Astrocyte (in vitro differentiated cells and primary cell): Measurements from ENCODE around the gene SLC9A4. TPM values are rescaled to one million over a fixed set of nuclear protein-coding genes. Genes with fewer than 3 reads are reported as not detected.

Source experiments
- DNase-seq: peaks from one replicate; pipeline ENCODE4 v3.0.0-alpha.2; 2010; ENCODE audit warnings: low read depth
- FAIRE-seq: peaks from 2 replicates; lab custom pipeline; 2011; peaks lifted over from hg19 to GRCh38; lab: Jason Lieb, UNC
- H2AFZ ChIP-seq: 2 replicates; pipeline ENCODE4 v1.6.0; 2012; ENCODE audit warnings: low read depth, low read length, inconsistent platforms
- H3K27ac ChIP-seq: 2 replicates; pipeline ENCODE4 v1.5.1; 2011; ENCODE audit warnings: low read depth, low read length, inconsistent platforms
- H3K27me3 ChIP-seq: 2 replicates; pipeline ENCODE4 v1.6.0; 2011; ENCODE audit warnings: low read length, inconsistent platforms; ENCODE audit not compliant: insufficient read depth
- H3K36me3 ChIP-seq: 2 replicates; pipeline ENCODE4 v1.5.1; 2011; ENCODE audit warnings: low read length, inconsistent platforms; ENCODE audit not compliant: insufficient read depth
- H3K4me1 ChIP-seq: 2 replicates; pipeline ENCODE4 v1.5.1; 2011; ENCODE audit warnings: low read length, inconsistent platforms; ENCODE audit not compliant: insufficient read depth
- H3K4me2 ChIP-seq: 2 replicates; pipeline ENCODE4 v1.6.0; 2012; ENCODE audit warnings: low read length, inconsistent platforms
- H3K4me3 ChIP-seq: 2 replicates; pipeline ENCODE4 v1.5.1; 2011; ENCODE audit warnings: low read depth, mild to moderate bottlenecking, low read length, inconsistent platforms; ENCODE audit not compliant: insufficient read depth
- H3K79me2 ChIP-seq: 2 replicates; pipeline ENCODE4 v1.6.0; 2012; ENCODE audit warnings: mild to moderate bottlenecking, low read length, inconsistent platforms; ENCODE audit not compliant: insufficient read depth
- H3K9ac ChIP-seq: 2 replicates; pipeline ENCODE4 v1.6.0; 2012; ENCODE audit warnings: mild to moderate bottlenecking, low read length, inconsistent platforms
- H3K9me3 ChIP-seq: 2 replicates; pipeline ENCODE4 v1.5.1; 2012; ENCODE audit warnings: low read depth, mild to moderate bottlenecking, low read length, inconsistent platforms; ENCODE audit not compliant: insufficient read depth
- H4K20me1 ChIP-seq: 2 replicates; pipeline ENCODE4 v1.6.0; 2012; ENCODE audit warnings: low read length, inconsistent platforms; ENCODE audit not compliant: insufficient read depth
- H3K27ac Mint-ChIP-seq: one replicate; pipeline ENCODE4 v1.8.0; 2021; ENCODE audit warnings: mild to moderate bottlenecking, mixed read lengths; ENCODE audit not compliant: unreplicated experiment
- H3K27me3 Mint-ChIP-seq: one replicate; pipeline ENCODE4 v1.8.0; 2021; ENCODE audit warnings: low read depth, mixed read lengths; ENCODE audit not compliant: unreplicated experiment
- H3K36me3 Mint-ChIP-seq: one replicate; pipeline ENCODE4 v1.8.0; 2021; ENCODE audit warnings: low read depth, mixed read lengths; ENCODE audit not compliant: unreplicated experiment
- H3K4me1 Mint-ChIP-seq: one replicate; pipeline ENCODE4 v1.8.0; 2021; ENCODE audit warnings: low read depth, mixed read lengths; ENCODE audit not compliant: unreplicated experiment
- H3K4me3 Mint-ChIP-seq: one replicate; pipeline ENCODE4 v1.8.0; 2021; ENCODE audit warnings: mild to moderate bottlenecking, moderate library complexity, mixed read lengths; ENCODE audit not compliant: unreplicated experiment
- H3K9me3 Mint-ChIP-seq: one replicate; pipeline ENCODE4 v1.8.0; 2021; ENCODE audit warnings: mild to moderate bottlenecking, mixed read lengths; ENCODE audit not compliant: unreplicated experiment
- CTCF ChIP-seq: IDR thresholded peaks from 2 replicates; pipeline ENCODE4 v1.5.1; 2011; ENCODE audit warnings: low read depth, mild to moderate bottlenecking, inconsistent platforms, low read length, moderate library complexity; ENCODE audit not compliant: insufficient read depth
- EZH2 ChIP-seq: IDR thresholded peaks from 2 replicates; pipeline ENCODE4 v1.6.1; 2012; ENCODE audit warnings: mild to moderate bottlenecking, low read length, inconsistent platforms; ENCODE audit not compliant: insufficient read depth
- total RNA-seq: library from RNA; stranded (reverse); gene quantifications from 2 replicates; pipeline ENCODE4 v1.2.1, GENCODE V29; 2021

SLC9A4 gene
- total RNA-seq, 1 donor from 2014 or later: 0.09 TPM

- H3K27ac ChIP-seq: no peak overlapping the region
- Mint-ChIP-seq H3K36me3 (no peaks in the 10 kb centered on the region), H3K4me3 (no peak overlapping the region), H3K9me3 (peaks cover 2% of the 10 kb centered on the region), H3K27me3 (peaks cover 22% of the 10 kb centered on the region), H3K4me1 (no peaks in the 10 kb centered on the region), H3K27ac (no peak overlapping the region)
- H3K4me3 ChIP-seq: no peak overlapping the region
- H3K4me2 ChIP-seq: no peak overlapping the region
- no peaks in the 10 kb centered on the region for H3K36me3 ChIP-seq
- H3K9me3 ChIP-seq: no peaks in the 10 kb centered on the region
- H3K27me3 ChIP-seq: peaks cover 12% of the 10 kb centered on the region
- H2AFZ ChIP-seq: no peak overlapping the region
- DNase-seq (no peak), FAIRE-seq (no peak)
- no peaks in the 10 kb centered on the region for H3K4me1 ChIP-seq
- H4K20me1 ChIP-seq: no peaks in the 10 kb centered on the region
- no peak for TF ChIP-seq EZH2
- TF ChIP-seq CTCF: no peak
- H3K79me2 ChIP-seq: no peaks in the 10 kb centered on the region
- H3K9ac ChIP-seq: no peak overlapping the region
Observed at GRCh38 chr2:102463160-102463559, 9.9 kb upstream of the SLC9A4 start.

- DNase-seq (no peak), FAIRE-seq (no peak)
- Mint-ChIP-seq H3K36me3 (no peaks in the 10 kb centered on the region), H3K9me3 (peaks cover 8% of the 10 kb centered on the region), H3K4me1 (no peaks in the 10 kb centered on the region), H3K27me3 (peaks cover 3% of the 10 kb centered on the region), H3K4me3 (no peak overlapping the region), H3K27ac (no peak overlapping the region)
- H3K9me3 ChIP-seq: no peaks in the 10 kb centered on the region
- peaks cover 6% of the 10 kb centered on the region for H3K27me3 ChIP-seq
- H4K20me1 ChIP-seq: no peaks in the 10 kb centered on the region
- no peak overlapping the region for H3K9ac ChIP-seq
- no peak for TF ChIP-seq EZH2
- TF ChIP-seq CTCF: no peak
- H2AFZ ChIP-seq: no peak overlapping the region
- H3K27ac ChIP-seq: no peak overlapping the region
- no peaks in the 10 kb centered on the region for H3K36me3 ChIP-seq
- no peaks in the 10 kb centered on the region for H3K4me1 ChIP-seq
- H3K4me3 ChIP-seq: no peak overlapping the region
- no peaks in the 10 kb centered on the region for H3K79me2 ChIP-seq
- H3K4me2 ChIP-seq: no peak overlapping the region
Observed at GRCh38 chr2:102470168-102470567, 2.9 kb upstream of the SLC9A4 start.

GRCh38 chr2:102473631-102474030 lies 605 bp downstream of the SLC9A4 start:
- Histone ChIP-seq H3K4me2 (no peak overlapping the region), H2AFZ (no peak overlapping the region), H4K20me1 (no peaks in the 10 kb centered on the region), H3K36me3 (no peaks in the 10 kb centered on the region), H3K27ac (no peak overlapping the region), H3K4me1 (no peaks in the 10 kb centered on the region), H3K79me2 (no peaks in the 10 kb centered on the region), H3K9me3 (no peaks in the 10 kb centered on the region), H3K9ac (no peak overlapping the region), H3K27me3 (peaks cover 3% of the 10 kb centered on the region), H3K4me3 (no peak overlapping the region)
- Mint-ChIP-seq H3K27ac (no peak overlapping the region), H3K4me1 (no peaks in the 10 kb centered on the region), H3K27me3 (peaks cover 7% of the 10 kb centered on the region), H3K36me3 (no peaks in the 10 kb centered on the region), H3K4me3 (no peak overlapping the region), H3K9me3 (peaks cover 2% of the 10 kb centered on the region)
- FAIRE-seq: no peak
- no peak for DNase-seq
- TF ChIP-seq EZH2 (no peak), CTCF (no peak)
